HepG2 (cell line): ENCODE measurements around the gene OPRL1. TPM values are rescaled to one million over a fixed set of nuclear protein-coding genes. Genes with fewer than 3 reads are reported as not detected.

ENCODE experiments used
- FOXC1 ChIP-seq: sonication (generic); formaldehyde crosslinking; IDR thresholded peaks from 2 replicates; pipeline ENCODE4 v1.8.0; 2022; ENCODE audit warnings: mild to moderate bottlenecking, missing genetic modification reagents, borderline replicate concordance
- JUNB ChIP-seq: sonication (generic); formaldehyde crosslinking; IDR thresholded peaks from 2 replicates; pipeline ENCODE4 v1.8.0; 2022; ENCODE audit warnings: missing genetic modification reagents, mild to moderate bottlenecking, borderline replicate concordance
- KDM6A ChIP-seq: IDR thresholded peaks from 2 replicates; pipeline ENCODE4 v1.6.1; 2016; ENCODE audit warnings: low read depth
- PRMT3 ChIP-seq: sonication (generic); formaldehyde crosslinking; IDR thresholded peaks from 2 replicates; pipeline ENCODE4 v1.8.1; 2022; ENCODE audit warnings: low read depth, mild to moderate bottlenecking, moderate library complexity, missing genetic modification reagents, borderline replicate concordance
- SETDB1 ChIP-seq: sonication (generic); formaldehyde crosslinking; IDR thresholded peaks from 2 replicates; pipeline ENCODE4 v1.5.1; 2020; ENCODE audit warnings: missing genetic modification reagents, mild to moderate bottlenecking, borderline replicate concordance
- ZFY ChIP-seq: sonication (generic); formaldehyde crosslinking; IDR thresholded peaks from 2 replicates; pipeline ENCODE4 v1.4.0; 2020; ENCODE audit warnings: missing genetic modification reagents
- ZNF121 ChIP-seq: sonication (generic); formaldehyde crosslinking; IDR thresholded peaks from 2 replicates; pipeline ENCODE4 v1.5.0; 2020; ENCODE audit warnings: mild to moderate bottlenecking, missing genetic modification reagents
- ZNF251 ChIP-seq: sonication (generic); formaldehyde crosslinking; IDR thresholded peaks from 2 replicates; pipeline ENCODE4 v1.9.0; 2021; ENCODE audit warnings: mild to moderate bottlenecking, missing genetic modification reagents
- ZNF350 ChIP-seq: sonication (generic); formaldehyde crosslinking; IDR thresholded peaks from 2 replicates; pipeline ENCODE4 v1.4.0; 2020; ENCODE audit warnings: mild to moderate bottlenecking, low read depth, missing genetic modification reagents, borderline replicate concordance
- ZNF44 ChIP-seq: sonication (generic); formaldehyde crosslinking; IDR thresholded peaks from 2 replicates; pipeline ENCODE4 v1.5.1; 2020; ENCODE audit warnings: mild to moderate bottlenecking, missing genetic modification reagents
- ZNF713 ChIP-seq: sonication (generic); formaldehyde crosslinking; IDR thresholded peaks from 2 replicates; pipeline ENCODE4 v1.4.0; 2020; ENCODE audit warnings: mild to moderate bottlenecking, missing genetic modification reagents
- ZNF800 ChIP-seq: sonication (generic); formaldehyde crosslinking; IDR thresholded peaks from 2 replicates; pipeline ENCODE4 v1.4.0; 2020; ENCODE audit warnings: missing genetic modification reagents
- ZSCAN29 ChIP-seq: sonication (generic); formaldehyde crosslinking; conservative IDR thresholded peaks from 2 replicates; pipeline ENCODE4 v1.4.0; 2020; ENCODE audit warnings: mild to moderate bottlenecking, missing genetic modification reagents
- polyA plus RNA-seq, 8 experiments: library from polyadenylated mRNA; depleted of rRNA in 3 of 8; stranded (reverse) in 7 of 8; unstranded in 1 of 8; fragments of >200 nt; fragmentation: Illumina TruSeq in 4 of 8; extraction: Trizol in 4 of 8; gene quantifications; 2 replicates each; pipeline versions ENCODE4 v1.2.1 to v1.2.3, GENCODE V29; 2011 to 2016; ENCODE audit warnings: low read depth in 4 of 8, missing spikeins in 1 of 8, mixed read lengths in 1 of 8; ENCODE audit not compliant: insufficient read depth in 1 of 8
- total RNA-seq, 5 experiments: library from RNA; depleted of rRNA; stranded (reverse); fragments of >200 nt; fragmentation: Illumina TruSeq; extraction: Trizol; gene quantifications; 2 replicates each; pipeline ENCODE4 v1.2.3, GENCODE V29; 2016; ENCODE audit warnings: low read depth in 1 of 5
- TF ChIP-seq, protein P1 (sequence below): sonication (generic); formaldehyde crosslinking; IDR thresholded peaks from one replicate; pipeline ENCODE4 v1.5.1; 2020; ENCODE audit warnings: mild to moderate bottlenecking, missing genetic modification reagents; ENCODE audit errors: not compliant biosample characterization
- TF ChIP-seq, protein P2 (sequence below): sonication (generic); formaldehyde crosslinking; IDR thresholded peaks from 2 replicates; pipeline ENCODE4 v1.4.0; 2020; ENCODE audit warnings: missing genetic modification reagents
- TF ChIP-seq, protein P3 (sequence below): sonication (generic); formaldehyde crosslinking; conservative IDR thresholded peaks from 2 replicates; pipeline ENCODE4 v1.4.0; 2020; ENCODE audit warnings: missing genetic modification reagents
- TF ChIP-seq, protein P4 (sequence below): sonication (generic); formaldehyde crosslinking; IDR thresholded peaks from 2 replicates; pipeline ENCODE4 v1.8.0; 2022; ENCODE audit warnings: missing genetic modification reagents, low read depth, mild to moderate bottlenecking, borderline replicate concordance

Gene OPRL1
- total and polyA plus RNA-seq, 2 of the 13 experiments (the other 11 are each of a cell fraction or from before 2014, with no cell fraction given), result 0.35 to 0.71 TPM

GRCh38 chr20:64083378-64083803, 3.5 kb downstream of the OPRL1 start (continued):
- TF ChIP-seq ZNF800 (CRISPR knock-in tag) (peak; percentile 96; the same call in 1 of the 2 replicates), JUNB (CRISPR knock-in tag) (no peak), FOXC1 (peak; percentile 35; the same call in 1 of the 2 replicates), ZFY (CRISPR knock-in tag) (0 out of 2 replicates have a peak, but pooled peaks have one; percentile 42), ZNF44 (CRISPR knock-in tag) (no peak; the same call in 1 of the 2 replicates), SETDB1 (CRISPR knock-in tag) (no peak), PRMT3 (no peak), ZNF350 (CRISPR knock-in tag) (no peak), ZNF251 (CRISPR knock-in tag) (no peak), ZNF121 (CRISPR knock-in tag) (no peak), ZSCAN29 (CRISPR knock-in tag) (no peak), ZNF713 (CRISPR knock-in tag) (no peak), KDM6A (CRISPR knock-in tag) (no peak)
- TF ChIP-seq, protein P1, sequence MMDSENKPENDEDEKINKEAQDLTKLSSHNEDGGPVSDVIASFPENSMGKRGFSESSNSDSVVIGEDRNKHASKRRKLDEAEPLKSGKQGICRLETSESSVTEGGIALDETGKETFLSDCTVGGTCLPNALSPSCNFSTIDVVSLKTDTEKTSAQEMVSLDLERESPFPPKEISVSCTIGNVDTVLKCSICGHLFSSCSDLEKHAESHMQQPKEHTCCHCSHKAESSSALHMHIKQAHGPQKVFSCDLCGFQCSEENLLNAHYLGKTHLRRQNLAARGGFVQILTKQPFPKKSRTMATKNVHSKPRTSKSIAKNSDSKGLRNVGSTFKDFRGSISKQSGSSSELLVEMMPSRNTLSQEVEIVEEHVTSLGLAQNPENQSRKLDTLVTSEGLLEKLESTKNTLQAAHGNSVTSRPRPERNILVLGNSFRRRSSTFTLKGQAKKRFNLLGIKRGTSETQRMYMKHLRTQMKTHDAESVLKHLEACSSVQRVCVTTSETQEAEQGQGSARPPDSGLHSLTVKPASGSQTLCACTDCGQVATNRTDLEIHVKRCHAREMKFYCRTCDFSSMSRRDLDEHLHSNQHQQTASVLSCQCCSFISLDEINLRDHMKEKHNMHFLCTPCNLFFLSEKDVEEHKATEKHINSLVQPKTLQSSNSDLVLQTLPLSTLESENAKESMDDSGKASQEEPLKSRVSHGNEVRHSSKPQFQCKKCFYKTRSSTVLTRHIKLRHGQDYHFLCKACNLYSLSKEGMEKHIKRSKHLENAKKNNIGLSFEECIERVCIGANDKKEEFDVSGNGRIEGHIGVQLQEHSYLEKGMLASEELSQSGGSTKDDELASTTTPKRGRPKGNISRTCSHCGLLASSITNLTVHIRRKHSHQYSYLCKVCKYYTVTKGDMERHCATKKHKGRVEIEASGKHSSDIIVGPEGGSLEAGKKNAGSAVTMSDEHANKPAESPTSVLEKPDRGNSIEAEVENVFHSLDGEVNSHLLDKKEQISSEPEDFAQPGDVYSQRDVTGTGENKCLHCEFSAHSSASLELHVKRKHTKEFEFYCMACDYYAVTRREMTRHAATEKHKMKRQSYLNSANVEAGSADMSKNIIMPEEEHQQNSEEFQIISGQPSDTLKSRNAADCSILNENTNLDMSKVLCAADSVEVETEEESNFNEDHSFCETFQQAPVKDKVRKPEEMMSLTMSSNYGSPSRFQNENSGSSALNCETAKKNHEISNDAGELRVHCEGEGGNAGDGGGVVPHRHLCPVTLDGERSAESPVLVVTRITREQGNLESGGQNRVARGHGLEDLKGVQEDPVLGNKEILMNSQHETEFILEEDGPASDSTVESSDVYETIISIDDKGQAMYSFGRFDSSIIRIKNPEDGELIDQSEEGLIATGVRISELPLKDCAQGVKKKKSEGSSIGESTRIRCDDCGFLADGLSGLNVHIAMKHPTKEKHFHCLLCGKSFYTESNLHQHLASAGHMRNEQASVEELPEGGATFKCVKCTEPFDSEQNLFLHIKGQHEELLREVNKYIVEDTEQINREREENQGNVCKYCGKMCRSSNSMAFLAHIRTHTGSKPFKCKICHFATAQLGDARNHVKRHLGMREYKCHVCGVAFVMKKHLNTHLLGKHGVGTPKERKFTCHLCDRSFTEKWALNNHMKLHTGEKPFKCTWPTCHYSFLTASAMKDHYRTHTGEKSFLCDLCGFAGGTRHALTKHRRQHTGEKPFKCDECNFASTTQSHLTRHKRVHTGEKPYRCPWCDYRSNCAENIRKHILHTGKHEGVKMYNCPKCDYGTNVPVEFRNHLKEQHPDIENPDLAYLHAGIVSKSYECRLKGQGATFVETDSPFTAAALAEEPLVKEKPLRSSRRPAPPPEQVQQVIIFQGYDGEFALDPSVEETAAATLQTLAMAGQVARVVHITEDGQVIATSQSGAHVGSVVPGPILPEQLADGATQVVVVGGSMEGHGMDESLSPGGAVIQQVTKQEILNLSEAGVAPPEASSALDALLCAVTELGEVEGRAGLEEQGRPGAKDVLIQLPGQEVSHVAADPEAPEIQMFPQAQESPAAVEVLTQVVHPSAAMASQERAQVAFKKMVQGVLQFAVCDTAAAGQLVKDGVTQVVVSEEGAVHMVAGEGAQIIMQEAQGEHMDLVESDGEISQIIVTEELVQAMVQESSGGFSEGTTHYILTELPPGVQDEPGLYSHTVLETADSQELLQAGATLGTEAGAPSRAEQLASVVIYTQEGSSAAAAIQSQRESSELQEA (CRISPR knock-in tag), result no peak
- TF ChIP-seq, protein P2, sequence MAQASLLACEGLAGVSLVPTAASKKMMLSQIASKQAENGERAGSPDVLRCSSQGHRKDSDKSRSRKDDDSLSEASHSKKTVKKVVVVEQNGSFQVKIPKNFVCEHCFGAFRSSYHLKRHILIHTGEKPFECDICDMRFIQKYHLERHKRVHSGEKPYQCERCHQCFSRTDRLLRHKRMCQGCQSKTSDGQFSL, result no peak
- TF ChIP-seq, protein P3, sequence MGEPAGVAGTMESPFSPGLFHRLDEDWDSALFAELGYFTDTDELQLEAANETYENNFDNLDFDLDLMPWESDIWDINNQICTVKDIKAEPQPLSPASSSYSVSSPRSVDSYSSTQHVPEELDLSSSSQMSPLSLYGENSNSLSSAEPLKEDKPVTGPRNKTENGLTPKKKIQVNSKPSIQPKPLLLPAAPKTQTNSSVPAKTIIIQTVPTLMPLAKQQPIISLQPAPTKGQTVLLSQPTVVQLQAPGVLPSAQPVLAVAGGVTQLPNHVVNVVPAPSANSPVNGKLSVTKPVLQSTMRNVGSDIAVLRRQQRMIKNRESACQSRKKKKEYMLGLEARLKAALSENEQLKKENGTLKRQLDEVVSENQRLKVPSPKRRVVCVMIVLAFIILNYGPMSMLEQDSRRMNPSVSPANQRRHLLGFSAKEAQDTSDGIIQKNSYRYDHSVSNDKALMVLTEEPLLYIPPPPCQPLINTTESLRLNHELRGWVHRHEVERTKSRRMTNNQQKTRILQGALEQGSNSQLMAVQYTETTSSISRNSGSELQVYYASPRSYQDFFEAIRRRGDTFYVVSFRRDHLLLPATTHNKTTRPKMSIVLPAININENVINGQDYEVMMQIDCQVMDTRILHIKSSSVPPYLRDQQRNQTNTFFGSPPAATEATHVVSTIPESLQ (CRISPR knock-in tag), result no peak
- TF ChIP-seq, protein P4, sequence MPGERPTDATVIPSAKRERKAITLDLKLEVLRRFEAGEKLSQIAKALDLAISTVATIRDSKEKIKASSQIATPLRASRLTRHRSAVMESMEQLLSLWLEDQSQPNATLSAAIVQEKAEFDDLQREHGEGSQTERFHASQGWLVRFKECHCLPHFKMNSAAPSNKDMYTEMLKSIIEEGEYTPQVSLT (CRISPR knock-in tag), result no peak
